Measurements from ENCODE around the gene MEX3A. TPM values are rescaled to one million over a fixed set of nuclear protein-coding genes. Genes with fewer than 3 reads are reported as not detected.

Gene MEX3A
- total RNA-seq, 1 experiment from 2014 or later, result 68.0 TPM

- Histone ChIP-seq H3K79me2 (ENCODE audit: insufficient read depth, low read length) (no peaks in the 10 kb centered on the region), H3K4ac (ENCODE audit: low read depth, low read length) (no peak overlapping the region), H2BK15ac (ENCODE audit: low read depth, low read length) (no peak overlapping the region), H2BK12ac (ENCODE audit: insufficient read length, low read depth, low read length) (no peak overlapping the region), H4K5ac (ENCODE audit: insufficient read length, low read depth, low read length) (no peak overlapping the region), H3K4me2 (ENCODE audit: insufficient read depth, insufficient read length, low read length) (no peak overlapping the region), H4K20me1 (ENCODE audit: control insufficient read depth, insufficient read depth, insufficient read length) (no peaks in the 10 kb centered on the region), H3K14ac (ENCODE audit: insufficient read depth, low read length) (no peak overlapping the region), H4K8ac (replicated peaks; ENCODE audit: insufficient read length, low read depth, low read length) (no peak overlapping the region), H2BK120ac (ENCODE audit: low read depth, low read length, poor library complexity, severe bottlenecking) (no peak overlapping the region), H3K18ac (ENCODE audit: insufficient read length, low read depth, low read length) (no peak overlapping the region), H2BK5ac (ENCODE audit: insufficient read length, low read length) (no peak overlapping the region), H3K56ac (ENCODE audit: insufficient read length, low read depth, low read length) (no peak overlapping the region), H3K9ac (ENCODE audit: extremely low read depth, insufficient read length, low read length) (no peak overlapping the region), H3K79me1 (ENCODE audit: insufficient read depth, low read depth, low read length, poor library complexity, severe bottlenecking) (no peaks in the 10 kb centered on the region), H3K27me3 (ENCODE audit: insufficient read depth, low read length) (no peaks in the 10 kb centered on the region), H3K4me1 (ENCODE audit: insufficient read depth, low read length) (no peaks in the 10 kb centered on the region), H3K23ac (ENCODE audit: insufficient read length, low read depth, low read length) (no peak overlapping the region), H3T11ph (ENCODE audit: low read length) (no peak overlapping the region), H2BK20ac (ENCODE audit: low read depth, low read length, poor library complexity, severe bottlenecking) (no peak overlapping the region), H4K91ac (ENCODE audit: insufficient read length, low read depth, low read length) (no peak overlapping the region), H3K23me2 (ENCODE audit: insufficient read length, low read depth, low read length, poor library complexity, severe bottlenecking) (peaks cover 4% of the 10 kb centered on the region), H3K9me3 (ENCODE audit: control insufficient read depth, low read depth, low read length) (no peaks in the 10 kb centered on the region), H2AK5ac (ENCODE audit: insufficient read length, low read length) (no peak overlapping the region), H2AFZ (ENCODE audit: low read length) (no peak overlapping the region), H3K27ac (ENCODE audit: insufficient read length, low read depth, low read length) (no peak overlapping the region)
- no peak for DNase-seq
- H3K4me3 Mint-ChIP-seq, result no peak overlapping the region
- H3K4me1 Mint-ChIP-seq, result peaks cover 39 to 60% of the 10 kb centered on the region in 2 experiments
- no peak overlapping the region for H3K27ac Mint-ChIP-seq
- no peak for TF ChIP-seq CTCF (conservative IDR thresholded peaks at IDR 0.05)
- H3K9me3 Mint-ChIP-seq, result no peaks in the 10 kb centered on the region; a peak in 1 of 5 replicates
- H3K27me3 Mint-ChIP-seq (ENCODE audit: low read depth), result peaks cover 1% of the 10 kb centered on the region
- peaks cover 4 to 23% (median 18%) of the 10 kb centered on the region in 3 experiments; a peak in 6 of 7 replicates for H3K36me3 Mint-ChIP-seq (ENCODE audit: insufficient read depth in 1 of 3, low read depth in 3 of 3)
- no CpG with 5 or more reads among the region's 3 CpGs for WGBS (ENCODE audit: extremely low coverage, insufficient read length, low lambda C conversion rate)
Observed at GRCh38 chr1:156065212-156065611, 17.1 kb downstream of the MEX3A start.

Measured in H9 (cell line).